ENCODE data around the gene NRXN3.

- no peak for TF ChIP-seq CTCF (conservative IDR thresholded peaks at IDR 0.05; ENCODE audit: low read depth, low read length)
- TF ChIP-seq EZH2 (IDR thresholded peaks at IDR 0.05; ENCODE audit: low read length, unreplicated experiment), result no peak
Observed at GRCh38 chr14:79468486-79468885, 1298.3 kb downstream of the NRXN3 start.
